GM12875 (cell line): Measurements from ENCODE around the gene ATG16L1.

Experiments used
- H3K4me3 ChIP-seq: one replicate; pipeline ENCODE4 v1.5.1; 2011; ENCODE audit warnings: low read depth, low read length, control low read depth
- CTCF ChIP-seq: IDR thresholded peaks from 2 replicates; pipeline ENCODE4 v1.5.1; 2011; ENCODE audit warnings: low read depth, mild to moderate bottlenecking, control low read depth, inconsistent platforms, low read length, moderate library complexity, borderline replicate concordance; ENCODE audit not compliant: insufficient read depth

ATG16L1 gene

GRCh38 chr2:233240897-233241296 lies 10.6 kb upstream of the ATG16L1 start:
- TF ChIP-seq CTCF, result no peak
- H3K4me3 ChIP-seq, result no peak overlapping the region

DNA sequence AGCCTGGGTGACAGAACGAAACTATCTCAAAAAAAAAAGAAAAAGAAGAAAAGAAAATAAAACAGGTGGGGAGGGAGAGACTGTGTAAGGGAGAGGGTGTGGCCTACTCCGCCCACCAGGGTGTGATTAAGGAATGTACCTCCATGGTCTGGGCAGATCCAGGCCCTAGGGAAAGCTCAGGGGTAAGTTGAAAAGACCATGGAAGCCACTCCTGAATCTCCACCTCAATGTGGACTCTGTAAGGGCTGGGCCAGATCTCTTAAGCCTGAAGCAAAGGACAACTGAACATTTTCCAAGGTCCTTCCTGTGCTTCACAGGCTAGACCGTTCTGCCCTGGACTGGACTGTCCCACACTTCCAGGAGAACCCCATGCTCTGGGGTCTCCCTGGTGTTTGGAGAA lies 9.7 kb upstream of the ATG16L1 start:
- H3K4me3 ChIP-seq, result no peak overlapping the region
- TF ChIP-seq CTCF, result no peak

DNA sequence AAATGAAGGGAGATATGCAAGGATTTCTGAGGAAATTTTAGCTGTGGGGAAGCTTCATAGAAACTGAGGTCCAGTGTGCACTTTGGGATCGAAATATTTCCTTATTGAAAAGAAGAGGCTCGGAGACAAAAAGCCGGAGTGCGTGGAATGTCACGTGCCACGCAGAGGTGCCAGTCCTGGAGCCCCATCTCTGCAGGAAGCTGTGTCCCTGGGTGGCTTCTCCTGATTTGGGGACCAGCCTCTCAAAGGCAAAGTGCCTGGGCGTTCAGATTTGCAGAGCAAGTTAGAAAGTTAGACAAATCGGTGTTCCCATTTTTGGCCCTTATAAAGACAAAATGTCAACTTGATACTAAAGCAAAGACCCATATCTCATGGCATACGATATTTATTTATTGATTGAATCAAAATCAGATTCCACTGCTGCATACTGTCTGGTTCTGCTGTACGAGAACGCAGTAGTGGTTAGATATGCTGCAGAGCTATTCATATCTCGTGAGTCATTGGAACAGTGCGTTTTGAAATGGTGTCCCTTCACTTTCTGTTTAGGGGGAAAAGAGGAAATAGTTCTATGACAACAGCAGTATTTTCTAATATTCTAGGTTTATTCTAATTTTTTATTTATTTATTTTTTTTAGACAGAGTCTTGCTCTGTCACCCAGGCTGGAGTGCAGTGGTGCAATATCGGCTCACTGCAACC lies 9.1 kb upstream of the ATG16L1 start:
- no peak overlapping the region for H3K4me3 ChIP-seq

DNA sequence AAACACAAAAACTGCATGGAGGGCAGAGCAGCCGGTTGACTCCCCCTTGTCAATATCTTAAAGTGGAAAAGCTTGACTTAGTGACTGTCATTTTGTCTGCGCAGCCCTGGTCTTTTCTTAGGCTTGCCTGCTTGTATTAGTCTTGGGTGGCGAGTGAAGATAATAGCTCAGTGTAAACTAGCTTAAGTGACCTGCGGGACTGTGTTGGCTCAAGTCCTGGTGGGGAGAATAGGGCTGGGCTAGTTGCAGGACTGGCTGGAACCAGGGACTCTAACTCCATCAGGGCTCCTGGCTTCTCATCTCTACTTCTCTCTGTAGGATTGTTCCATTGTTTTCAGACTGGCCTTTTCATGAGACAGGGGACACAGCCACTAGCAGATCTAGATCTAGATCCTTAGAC lies 8.1 kb upstream of the ATG16L1 start:
- no peak overlapping the region for H3K4me3 ChIP-seq
- TF ChIP-seq CTCF, result no peak

More for the DNA sequence above, 9.1 kb upstream of the ATG16L1 start:
- TF ChIP-seq CTCF, result no peak

DNA sequence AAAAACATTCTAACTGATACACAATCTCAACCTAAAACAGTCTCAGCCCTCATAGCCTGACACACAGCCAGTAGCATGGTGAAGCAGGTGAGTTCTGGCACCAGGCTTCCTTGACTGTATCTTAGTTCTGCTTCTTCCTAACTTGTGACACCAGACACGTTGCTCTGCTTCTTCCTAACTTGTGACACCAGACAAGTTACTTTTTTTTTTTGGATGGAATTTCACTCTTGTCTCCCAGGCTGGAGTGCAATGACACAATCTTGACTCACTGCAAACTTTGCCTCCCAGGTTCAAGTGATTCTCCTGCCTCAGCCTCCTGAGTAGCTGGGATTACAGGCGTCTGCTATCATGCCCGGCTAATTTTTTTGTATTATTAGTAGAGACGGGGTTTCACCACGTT lies 6.7 kb upstream of the ATG16L1 start:
- no peak overlapping the region for H3K4me3 ChIP-seq
- TF ChIP-seq CTCF, result no peak

GRCh38 chr2:233245406-233245805 lies 6.1 kb upstream of the ATG16L1 start:
- H3K4me3 ChIP-seq, result no peak overlapping the region
- no peak for TF ChIP-seq CTCF

DNA sequence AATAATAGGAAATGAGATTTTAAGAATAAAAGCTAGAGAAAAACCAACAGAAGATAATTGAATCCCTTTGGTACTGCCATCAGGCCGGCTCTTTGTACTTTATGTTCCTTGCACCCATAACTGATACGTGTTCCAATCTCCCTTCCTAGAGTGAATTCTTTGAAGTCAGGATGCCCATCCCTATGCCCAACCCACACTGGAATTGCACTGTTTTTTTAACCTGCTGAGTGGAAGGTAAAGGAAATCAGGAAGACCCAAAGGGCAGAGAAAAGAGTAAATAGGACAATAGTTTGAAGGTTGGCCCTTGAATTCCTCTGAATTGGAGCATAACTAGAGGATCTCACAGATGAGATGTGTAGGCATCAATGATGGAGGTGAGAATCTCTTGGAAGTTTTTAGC lies 4.4 kb upstream of the ATG16L1 start:
- no peak overlapping the region for H3K4me3 ChIP-seq
- TF ChIP-seq CTCF, result no peak
